HEK293 (cell line): ENCODE data around the gene STAB1.

ENCODE experiments used
- CTCF ChIA-PET: fragments of 350-600 bp; formaldehyde crosslinking; extraction: SDS; loops from one replicate; lab custom pipeline; 2021; ENCODE audit warnings: antibody characterized with exemption; lab: Yijun Ruan, JAX
- POLR2A ChIA-PET: fragments of 300-600 bp; formaldehyde crosslinking; extraction: SDS; loops from one replicate; lab custom pipeline; 2020; ENCODE audit warnings: antibody characterized with exemption, inconsistent platforms; lab: Yijun Ruan, JAX
- H3K27ac ChIP-seq: fragments of 200-500 bp; sonication (Bioruptor generic); 2 replicates; pipeline ENCODE4 v1.5.1; 2014; ENCODE audit warnings: low read depth, low read length, control low read depth, inconsistent platforms; ENCODE audit errors: extremely low read depth
- H3K36me3 ChIP-seq, 2 experiments: fragments of 200-500 bp in 1 of 2; sonication (Bioruptor generic) in 1 of 2; 1 replicate in 1 of 2; 2 replicates in 1 of 2; pipeline ENCODE4 v1.5.1; 2014 to 2017; ENCODE audit warnings: inconsistent platforms in 2 of 2, low read length in 2 of 2; ENCODE audit not compliant: control insufficient read depth in 2 of 2, insufficient read depth in 1 of 2
- H3K4me1 ChIP-seq: fragments of 200-500 bp; sonication (Bioruptor generic); 2 replicates; pipeline ENCODE4 v1.5.1; 2014; ENCODE audit warnings: mild to moderate bottlenecking, low read length, inconsistent platforms; ENCODE audit not compliant: control insufficient read depth, insufficient read depth
- H3K4me3 ChIP-seq: 2 replicates; pipeline ENCODE4 v1.5.1; 2011; ENCODE audit warnings: low read depth, mild to moderate bottlenecking, control low read depth, low read length, moderate library complexity
- H3K9me3 ChIP-seq: fragments of 200-500 bp; sonication (Bioruptor generic); 2 replicates; pipeline ENCODE4 v1.5.1; 2014; ENCODE audit warnings: low read depth, low read length, inconsistent platforms; ENCODE audit not compliant: control insufficient read depth, insufficient read depth
- EGR2 ChIP-seq: fragments of 450-650 bp; formaldehyde crosslinking; IDR thresholded peaks from 2 replicates; pipeline ENCODE4 v1.5.1; 2016; ENCODE audit warnings: low read depth, missing biosample characterization, missing genetic modification characterization
- GFI1B ChIP-seq: fragments of 450-650 bp; formaldehyde crosslinking; IDR thresholded peaks from 2 replicates; pipeline ENCODE4 v1.5.1; 2016; ENCODE audit warnings: missing biosample characterization, missing genetic modification characterization
- KLF7 ChIP-seq: fragments of 450-650 bp; formaldehyde crosslinking; IDR thresholded peaks from 2 replicates; pipeline ENCODE4 v1.5.1; 2016; ENCODE audit warnings: missing biosample characterization, missing genetic modification characterization, borderline replicate concordance
- SCRT1 ChIP-seq: fragments of 450-650 bp; formaldehyde crosslinking; IDR thresholded peaks from 2 replicates; pipeline ENCODE4 v1.5.1; 2016; ENCODE audit warnings: missing biosample characterization, missing genetic modification characterization, borderline replicate concordance
- YY2 ChIP-seq: fragments of 450-650 bp; formaldehyde crosslinking; IDR thresholded peaks from 2 replicates; pipeline ENCODE4 v1.5.1; 2016; ENCODE audit warnings: missing biosample characterization, missing genetic modification characterization
- ZFHX2 ChIP-seq: fragments of 450-650 bp; formaldehyde crosslinking; conservative IDR thresholded peaks from 2 replicates; pipeline ENCODE4 v1.5.1; 2016; ENCODE audit warnings: missing biosample characterization, missing genetic modification characterization
- ZNF239 ChIP-seq: fragments of 450-650 bp; formaldehyde crosslinking; IDR thresholded peaks from 2 replicates; pipeline ENCODE4 v1.5.1; 2016; ENCODE audit warnings: missing biosample characterization, missing genetic modification characterization
- ZNF248 ChIP-seq: fragments of 450-650 bp; formaldehyde crosslinking; IDR thresholded peaks from 2 replicates; pipeline ENCODE4 v1.5.1; 2017; ENCODE audit warnings: missing biosample characterization, missing genetic modification characterization
- ZNF302 ChIP-seq: fragments of 450-650 bp; formaldehyde crosslinking; IDR thresholded peaks from 2 replicates; pipeline ENCODE4 v1.5.1; 2016; ENCODE audit warnings: missing biosample characterization, missing genetic modification characterization, low read depth
- ZNF350 ChIP-seq: fragments of 450-650 bp; formaldehyde crosslinking; IDR thresholded peaks from 2 replicates; pipeline ENCODE4 v1.5.0; 2017; ENCODE audit warnings: missing biosample characterization, mild to moderate bottlenecking, missing genetic modification characterization
- ZNF366 ChIP-seq: fragments of 450-650 bp; formaldehyde crosslinking; conservative IDR thresholded peaks from 2 replicates; pipeline ENCODE4 v1.5.1; 2016; ENCODE audit warnings: missing biosample characterization, missing genetic modification characterization
- ZNF404 ChIP-seq: fragments of 450-650 bp; formaldehyde crosslinking; IDR thresholded peaks from 2 replicates; pipeline ENCODE4 v1.5.1; 2017; ENCODE audit warnings: missing biosample characterization, missing genetic modification characterization
- ZNF513 ChIP-seq: fragments of 450-650 bp; IDR thresholded peaks from 2 replicates; pipeline ENCODE4 v1.5.1; 2018; ENCODE audit warnings: missing biosample characterization, missing genetic modification characterization
- ZNF514 ChIP-seq: fragments of 450-650 bp; formaldehyde crosslinking; IDR thresholded peaks from 2 replicates; pipeline ENCODE4 v1.5.1; 2016; ENCODE audit warnings: missing biosample characterization, missing genetic modification characterization
- ZNF548 ChIP-seq: fragments of 450-650 bp; formaldehyde crosslinking; IDR thresholded peaks from 2 replicates; pipeline ENCODE4 v1.5.1; 2016; ENCODE audit warnings: missing biosample characterization, missing genetic modification characterization
- ZNF670 ChIP-seq: fragments of 450-650 bp; formaldehyde crosslinking; IDR thresholded peaks from 2 replicates; pipeline ENCODE4 v1.5.1; 2016; ENCODE audit warnings: missing biosample characterization, missing genetic modification characterization, low read depth
- ZNF777 ChIP-seq: fragments of 450-650 bp; formaldehyde crosslinking; IDR thresholded peaks from 2 replicates; pipeline ENCODE4 v1.5.1; 2017; ENCODE audit warnings: missing biosample characterization, missing genetic modification characterization, borderline replicate concordance
- ZNF830 ChIP-seq: fragments of 450-650 bp; IDR thresholded peaks from 2 replicates; pipeline ENCODE4 v1.5.0; 2018; ENCODE audit warnings: missing biosample characterization, missing genetic modification characterization, low read depth, mild to moderate bottlenecking, moderate library complexity
- ZXDB ChIP-seq: fragments of 450-650 bp; formaldehyde crosslinking; IDR thresholded peaks from 2 replicates; pipeline ENCODE4 v1.5.1; 2016; ENCODE audit warnings: missing biosample characterization, missing genetic modification characterization
- TF ChIP-seq, protein P1 (sequence below): fragments of 450-650 bp; IDR thresholded peaks from 2 replicates; pipeline ENCODE4 v1.5.1; 2018; ENCODE audit warnings: missing biosample characterization, mild to moderate bottlenecking, missing genetic modification characterization
- TF ChIP-seq, protein P2 (sequence below): fragments of 450-650 bp; formaldehyde crosslinking; optimal IDR thresholded peaks from 2 replicates; pipeline ENCODE3; 2016; ENCODE audit warnings: missing biosample characterization, mild to moderate bottlenecking, missing genetic modification characterization
- TF ChIP-seq, protein P3 (sequence below): fragments of 450-650 bp; formaldehyde crosslinking; IDR thresholded peaks from 2 replicates; pipeline ENCODE4 v1.5.1; 2016; ENCODE audit warnings: missing biosample characterization, missing genetic modification characterization, low read depth

STAB1 gene

GRCh38 chr3:52483577-52484381 lies 11.4 kb upstream of the STAB1 start:
- ChIA-PET POLR2A (no interaction called here), CTCF (no interaction called here)
- no peak overlapping the region for H3K27ac ChIP-seq
- TF ChIP-seq, protein P1, sequence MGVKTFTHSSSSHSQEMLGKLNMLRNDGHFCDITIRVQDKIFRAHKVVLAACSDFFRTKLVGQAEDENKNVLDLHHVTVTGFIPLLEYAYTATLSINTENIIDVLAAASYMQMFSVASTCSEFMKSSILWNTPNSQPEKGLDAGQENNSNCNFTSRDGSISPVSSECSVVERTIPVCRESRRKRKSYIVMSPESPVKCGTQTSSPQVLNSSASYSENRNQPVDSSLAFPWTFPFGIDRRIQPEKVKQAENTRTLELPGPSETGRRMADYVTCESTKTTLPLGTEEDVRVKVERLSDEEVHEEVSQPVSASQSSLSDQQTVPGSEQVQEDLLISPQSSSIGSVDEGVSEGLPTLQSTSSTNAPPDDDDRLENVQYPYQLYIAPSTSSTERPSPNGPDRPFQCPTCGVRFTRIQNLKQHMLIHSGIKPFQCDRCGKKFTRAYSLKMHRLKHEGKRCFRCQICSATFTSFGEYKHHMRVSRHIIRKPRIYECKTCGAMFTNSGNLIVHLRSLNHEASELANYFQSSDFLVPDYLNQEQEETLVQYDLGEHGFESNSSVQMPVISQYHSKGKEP (tag by site-specific recombination), result no peak
- no peak for TF ChIP-seq ZNF366
- no peak for TF ChIP-seq ZNF350 (tag by site-specific recombination)
- TF ChIP-seq, protein P2, sequence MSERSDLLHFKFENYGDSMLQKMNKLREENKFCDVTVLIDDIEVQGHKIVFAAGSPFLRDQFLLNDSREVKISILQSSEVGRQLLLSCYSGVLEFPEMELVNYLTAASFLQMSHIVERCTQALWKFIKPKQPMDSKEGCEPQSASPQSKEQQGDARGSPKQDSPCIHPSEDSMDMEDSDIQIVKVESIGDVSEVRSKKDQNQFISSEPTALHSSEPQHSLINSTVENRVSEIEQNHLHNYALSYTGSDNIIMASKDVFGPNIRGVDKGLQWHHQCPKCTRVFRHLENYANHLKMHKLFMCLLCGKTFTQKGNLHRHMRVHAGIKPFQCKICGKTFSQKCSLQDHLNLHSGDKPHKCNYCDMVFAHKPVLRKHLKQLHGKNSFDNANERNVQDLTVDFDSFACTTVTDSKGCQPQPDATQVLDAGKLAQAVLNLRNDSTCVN, result no peak
- no peak for TF ChIP-seq GFI1B (tag by site-specific recombination)
- TF ChIP-seq KLF7 (tag by site-specific recombination), result no peak
- TF ChIP-seq ZNF239 (tag by site-specific recombination), result no peak
- TF ChIP-seq ZNF514 (tag by site-specific recombination), result no peak
- no peak for TF ChIP-seq ZXDB (tag by site-specific recombination)
- no peak for TF ChIP-seq ZNF248 (tag by site-specific recombination)
- no peaks in the 10 kb centered on the region for H3K4me1 ChIP-seq
- no peaks in the 10 kb centered on the region for H3K9me3 ChIP-seq
- no peak overlapping the region for H3K4me3 ChIP-seq
- peaks cover 4 to 93% of the 10 kb centered on the region in 2 experiments; a peak in 1 of 3 replicates for H3K36me3 ChIP-seq

GRCh38 chr3:52484680-52485461 lies 10.3 kb upstream of the STAB1 start:
- ChIA-PET POLR2A (no interaction called here), CTCF (no interaction called here)
- no peaks in the 10 kb centered on the region for H3K9me3 ChIP-seq
- H3K4me1 ChIP-seq, result no peaks in the 10 kb centered on the region
- 0 out of 2 replicates have a peak overlapping the region, but pooled peaks have one; percentile 9 for H3K27ac ChIP-seq
- peaks cover 4 to 93% of the 10 kb centered on the region in 2 experiments; a peak in 1 of 3 replicates for H3K36me3 ChIP-seq
- H3K4me3 ChIP-seq, result no peak overlapping the region
- TF ChIP-seq EGR2, result no peak
- TF ChIP-seq ZNF404 (tag by site-specific recombination), result no peak
- no peak for TF ChIP-seq ZNF302 (tag by site-specific recombination)

- Histone ChIP-seq H3K36me3 (peaks cover 4 to 93% of the 10 kb centered on the region in 2 experiments; a peak in 1 of 3 replicates), H3K9me3 (no peaks in the 10 kb centered on the region), H3K27ac (no peak overlapping the region), H3K4me1 (no peaks in the 10 kb centered on the region), H3K4me3 (no peak overlapping the region)
- ChIA-PET CTCF (no interaction called here), POLR2A (no interaction called here)
- peak; percentile 48; the same call in 1 of the 2 replicates for TF ChIP-seq ZFHX2
- TF ChIP-seq EGR2, result peak; percentile 77
- TF ChIP-seq, protein P3, sequence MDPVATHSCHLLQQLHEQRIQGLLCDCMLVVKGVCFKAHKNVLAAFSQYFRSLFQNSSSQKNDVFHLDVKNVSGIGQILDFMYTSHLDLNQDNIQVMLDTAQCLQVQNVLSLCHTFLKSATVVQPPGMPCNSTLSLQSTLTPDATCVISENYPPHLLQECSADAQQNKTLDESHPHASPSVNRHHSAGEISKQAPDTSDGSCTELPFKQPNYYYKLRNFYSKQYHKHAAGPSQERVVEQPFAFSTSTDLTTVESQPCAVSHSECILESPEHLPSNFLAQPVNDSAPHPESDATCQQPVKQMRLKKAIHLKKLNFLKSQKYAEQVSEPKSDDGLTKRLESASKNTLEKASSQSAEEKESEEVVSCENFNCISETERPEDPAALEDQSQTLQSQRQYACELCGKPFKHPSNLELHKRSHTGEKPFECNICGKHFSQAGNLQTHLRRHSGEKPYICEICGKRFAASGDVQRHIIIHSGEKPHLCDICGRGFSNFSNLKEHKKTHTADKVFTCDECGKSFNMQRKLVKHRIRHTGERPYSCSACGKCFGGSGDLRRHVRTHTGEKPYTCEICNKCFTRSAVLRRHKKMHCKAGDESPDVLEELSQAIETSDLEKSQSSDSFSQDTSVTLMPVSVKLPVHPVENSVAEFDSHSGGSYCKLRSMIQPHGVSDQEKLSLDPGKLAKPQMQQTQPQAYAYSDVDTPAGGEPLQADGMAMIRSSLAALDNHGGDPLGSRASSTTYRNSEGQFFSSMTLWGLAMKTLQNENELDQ, result no peak
- TF ChIP-seq ZNF513 (tag by site-specific recombination), result peak; percentile 95
- TF ChIP-seq ZNF248 (tag by site-specific recombination), result no peak
- no peak for TF ChIP-seq ZNF777 (tag by site-specific recombination)
- TF ChIP-seq YY2 (tag by site-specific recombination), result no peak
- TF ChIP-seq ZNF670 (tag by site-specific recombination), result no peak
- TF ChIP-seq ZNF830 (tag by site-specific recombination), result no peak
- no peak for TF ChIP-seq SCRT1
- no peak for TF ChIP-seq ZNF548 (tag by site-specific recombination)
Observed at GRCh38 chr3:52487050-52487787, 7.9 kb upstream of the STAB1 start.
